HepG2 (cell line): ENCODE data around the gene GNG7.

Experiments
- CTCF ChIP-seq: sonication (generic); formaldehyde crosslinking; IDR thresholded peaks from 2 replicates; pipeline ENCODE4 v1.5.0; 2020; ENCODE audit warnings: mild to moderate bottlenecking, missing genetic modification reagents, moderate library complexity
- MZF1 ChIP-seq: sonication (generic); formaldehyde crosslinking; IDR thresholded peaks from 2 replicates; pipeline ENCODE4 v1.8.1; 2023; ENCODE audit warnings: mild to moderate bottlenecking, missing genetic modification reagents, borderline replicate concordance
- SETDB1 ChIP-seq: sonication (generic); formaldehyde crosslinking; IDR thresholded peaks from 2 replicates; pipeline ENCODE4 v1.5.1; 2020; ENCODE audit warnings: missing genetic modification reagents, mild to moderate bottlenecking, borderline replicate concordance
- TBP ChIP-seq: sonication (generic); formaldehyde crosslinking; IDR thresholded peaks from 2 replicates; pipeline ENCODE4 v1.5.0; 2020; ENCODE audit warnings: missing genetic modification reagents
- TP53 ChIP-seq: sonication (generic); formaldehyde crosslinking; conservative IDR thresholded peaks from 2 replicates; pipeline ENCODE4 v1.4.0; 2020; ENCODE audit warnings: missing genetic modification reagents
- YY1 ChIP-seq: IDR thresholded peaks from 2 replicates; pipeline ENCODE4 v1.6.1; 2011; ENCODE audit warnings: low read length, low read depth, moderate library complexity, mild to moderate bottlenecking; ENCODE audit not compliant: insufficient read depth, insufficient replicate concordance
- ZFX ChIP-seq: sonication (generic); formaldehyde crosslinking; IDR thresholded peaks from 2 replicates; pipeline ENCODE4 v1.4.0; 2020; ENCODE audit warnings: mild to moderate bottlenecking, low read depth, missing genetic modification reagents, moderate library complexity

- TF ChIP-seq MZF1 (CRISPR knock-in tag) (no peak), ZFX (CRISPR knock-in tag) (0 out of 2 replicates have a peak, but pooled peaks have one; percentile 40), TBP (CRISPR knock-in tag) (no peak), SETDB1 (no peak), YY1 (no peak), CTCF (no peak), TP53 (CRISPR knock-in tag) (no peak)
Observed at GRCh38 chr19:2588081-2588777, 114.3 kb downstream of the GNG7 start.
